OCI-M2 (cell line): ENCODE results near the gene C11orf97.
"Not testable (repeated sequence)": the region's sequence is repeated elsewhere in the genome, so short reads cannot be mapped to it uniquely, and the experiment has no call there.

Experiments
- DNase-seq: peaks from one replicate; lab custom pipeline; 2025; ENCODE audit not compliant: unreplicated experiment; lab: John Stamatoyannopoulos, UW

Gene C11orf97, protein sequence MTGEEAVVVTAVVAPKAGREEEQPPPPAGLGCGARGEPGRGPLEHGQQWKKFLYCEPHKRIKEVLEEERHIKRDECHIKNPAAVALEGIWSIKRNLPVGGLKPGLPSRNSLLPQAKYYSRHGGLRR

DNA sequence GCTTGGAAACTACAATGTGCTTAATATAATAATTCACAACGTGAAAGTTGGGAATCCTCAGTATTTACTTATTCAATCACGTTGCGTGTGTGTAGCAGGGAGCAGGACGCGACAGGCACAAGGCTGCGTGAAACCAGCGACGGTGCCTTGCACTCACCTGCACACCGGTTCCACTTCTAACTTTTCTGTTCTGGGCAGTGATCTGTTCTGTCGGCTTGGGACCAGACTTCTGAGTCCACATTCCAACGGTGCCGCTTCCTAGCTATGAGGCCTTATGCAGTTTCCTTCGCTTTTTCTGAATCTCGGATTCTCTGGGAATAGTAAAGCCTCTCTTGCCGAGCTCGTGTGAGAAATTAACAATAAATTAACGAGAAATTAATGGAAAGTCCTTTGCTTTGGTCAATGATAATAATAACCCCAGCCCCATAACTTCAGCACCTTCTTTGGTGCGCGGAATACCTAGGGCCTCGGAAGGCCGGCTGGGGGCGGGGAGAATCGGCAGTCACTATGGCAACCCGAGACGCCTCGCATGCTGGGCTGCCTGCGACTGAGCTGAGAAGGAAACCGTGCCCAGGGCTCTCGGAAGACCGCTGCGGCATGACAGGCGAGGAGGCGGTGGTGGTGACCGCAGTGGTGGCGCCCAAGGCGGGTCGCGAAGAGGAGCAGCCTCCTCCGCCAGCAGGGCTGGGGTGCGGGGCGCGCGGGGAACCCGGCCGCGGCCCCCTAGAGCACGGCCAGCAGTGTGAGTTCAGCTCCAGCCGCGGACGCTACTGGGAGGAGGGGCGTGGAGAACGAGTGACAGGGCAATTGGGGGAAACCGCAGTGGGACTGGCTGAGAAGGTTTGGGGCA is at the start of gene C11orf97:
C11orf97 (plus strand) TSS at position 530 of the 850 bp plus-strand sequence; CDS start at position 598, 68 bp downstream.
- DNase-seq = no peak

DNA sequence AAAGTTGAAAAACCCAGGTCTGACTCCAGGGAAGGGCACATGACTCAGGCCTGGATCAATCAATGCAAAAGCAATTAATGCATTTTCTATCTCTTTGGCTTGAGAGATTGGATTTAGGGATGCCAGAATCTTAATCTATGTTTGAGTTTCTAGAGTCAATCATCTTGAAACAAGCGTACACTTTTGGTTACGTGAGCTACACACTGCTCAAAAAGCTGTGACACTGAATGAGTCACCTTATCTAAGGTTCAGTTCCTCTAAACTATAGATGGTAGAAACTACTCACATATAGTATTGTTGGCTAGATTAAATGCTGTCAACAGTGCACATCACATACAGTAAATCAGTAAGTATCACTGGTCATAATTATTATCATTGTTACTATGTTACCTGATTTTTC is 42.8 kb upstream of the C11orf97 start:
- DNase-seq = no peak

DNA sequence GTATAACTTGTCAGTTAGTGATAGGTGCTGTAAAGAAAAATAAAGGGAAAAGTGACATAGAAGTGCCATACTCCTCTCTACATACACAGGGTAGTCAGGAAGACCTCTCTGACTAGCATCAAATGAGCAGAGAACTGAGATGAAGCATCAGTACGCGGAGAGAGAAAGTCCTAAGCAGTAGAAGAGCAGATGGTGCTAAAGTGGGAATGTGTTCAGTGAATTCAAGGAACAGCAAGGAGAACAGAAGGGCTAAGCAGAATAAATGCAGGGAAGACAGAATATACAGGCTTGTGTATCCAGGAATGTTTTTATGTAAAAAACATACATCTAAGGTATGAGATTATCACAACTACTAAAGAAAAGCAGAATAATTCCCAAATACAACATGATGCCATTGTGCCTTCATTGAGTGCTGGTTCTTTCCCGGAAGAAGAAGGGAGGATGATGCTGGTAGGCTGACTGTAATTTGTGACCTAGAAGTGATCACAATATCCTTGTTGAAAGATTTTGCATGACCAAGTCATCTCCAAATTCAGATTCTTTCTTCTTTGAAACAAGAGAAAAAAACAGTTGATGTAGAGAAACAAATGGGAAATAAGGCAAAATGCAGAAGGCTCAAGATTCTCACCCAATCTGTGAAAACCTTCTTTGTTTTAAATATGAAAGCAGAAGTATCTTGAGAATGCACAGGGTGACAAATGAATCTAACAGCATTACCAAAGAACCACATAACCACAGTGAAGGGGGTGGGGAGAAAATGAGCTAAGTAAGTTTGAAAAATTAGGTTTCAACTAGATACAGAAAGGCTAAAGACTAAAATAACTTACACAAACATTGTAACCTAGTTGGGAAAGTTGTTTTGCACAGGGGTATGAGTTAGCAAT is 39.1 kb upstream of the C11orf97 start:
- no peak for DNase-seq

DNA sequence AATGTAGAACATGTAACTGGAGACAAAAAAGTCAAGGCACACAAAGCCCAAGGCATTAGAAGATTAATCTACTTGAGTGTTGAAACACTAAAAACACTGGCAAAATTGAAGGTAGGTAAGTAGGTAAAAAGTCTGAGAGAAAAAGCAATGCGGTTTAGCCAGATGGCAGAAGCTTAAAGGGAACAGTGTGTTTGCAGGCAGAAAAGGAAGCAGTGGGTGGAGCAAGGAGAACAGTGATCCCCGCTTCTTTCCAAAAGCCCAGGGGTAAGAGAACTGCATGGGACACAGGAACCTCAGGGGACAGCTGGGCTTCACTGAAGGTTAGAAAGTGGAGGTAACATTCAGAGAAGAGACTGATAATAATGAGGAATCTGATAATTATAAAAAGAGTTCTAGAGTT is 34.6 kb upstream of the C11orf97 start:
- DNase-seq = no peak

DNA sequence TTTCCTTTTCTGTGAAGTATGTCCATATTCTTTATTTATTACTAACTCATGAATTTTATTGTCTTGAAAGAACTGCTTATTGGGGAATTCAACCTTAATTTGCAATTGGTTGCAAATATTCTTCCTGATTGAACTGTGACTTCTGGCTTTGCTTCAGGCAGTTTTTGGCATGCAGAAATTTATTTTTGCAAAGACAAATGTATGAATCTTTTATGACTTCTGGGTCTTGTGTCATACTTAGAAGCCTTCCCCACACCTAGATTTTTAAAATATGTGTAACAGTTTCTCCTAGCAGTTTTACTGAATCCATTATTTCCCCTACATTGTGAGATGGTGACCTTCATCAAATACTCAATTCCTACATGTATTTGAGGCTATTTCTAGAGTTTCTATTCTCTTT is 30.9 kb upstream of the C11orf97 start:
- no peak for DNase-seq

DNA sequence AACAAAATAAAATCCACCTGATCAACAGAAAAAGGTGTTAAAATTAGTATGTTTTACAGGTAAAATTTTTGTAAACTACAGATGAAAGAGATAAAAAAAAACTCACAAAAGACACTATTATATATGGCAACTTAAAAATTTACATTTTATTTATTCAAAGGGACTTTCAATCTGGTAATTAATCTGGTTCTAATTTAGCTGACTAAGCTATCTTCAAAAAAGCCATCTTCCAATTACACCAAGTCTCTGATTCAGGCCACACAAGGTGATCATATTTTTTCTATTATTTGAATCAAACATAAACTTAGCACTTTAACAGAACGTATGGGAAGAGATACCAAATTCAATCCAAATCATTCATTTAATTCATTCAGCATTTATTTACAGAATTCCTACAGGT is 26.2 kb upstream of the C11orf97 start:
- DNase-seq = no peak

DNA sequence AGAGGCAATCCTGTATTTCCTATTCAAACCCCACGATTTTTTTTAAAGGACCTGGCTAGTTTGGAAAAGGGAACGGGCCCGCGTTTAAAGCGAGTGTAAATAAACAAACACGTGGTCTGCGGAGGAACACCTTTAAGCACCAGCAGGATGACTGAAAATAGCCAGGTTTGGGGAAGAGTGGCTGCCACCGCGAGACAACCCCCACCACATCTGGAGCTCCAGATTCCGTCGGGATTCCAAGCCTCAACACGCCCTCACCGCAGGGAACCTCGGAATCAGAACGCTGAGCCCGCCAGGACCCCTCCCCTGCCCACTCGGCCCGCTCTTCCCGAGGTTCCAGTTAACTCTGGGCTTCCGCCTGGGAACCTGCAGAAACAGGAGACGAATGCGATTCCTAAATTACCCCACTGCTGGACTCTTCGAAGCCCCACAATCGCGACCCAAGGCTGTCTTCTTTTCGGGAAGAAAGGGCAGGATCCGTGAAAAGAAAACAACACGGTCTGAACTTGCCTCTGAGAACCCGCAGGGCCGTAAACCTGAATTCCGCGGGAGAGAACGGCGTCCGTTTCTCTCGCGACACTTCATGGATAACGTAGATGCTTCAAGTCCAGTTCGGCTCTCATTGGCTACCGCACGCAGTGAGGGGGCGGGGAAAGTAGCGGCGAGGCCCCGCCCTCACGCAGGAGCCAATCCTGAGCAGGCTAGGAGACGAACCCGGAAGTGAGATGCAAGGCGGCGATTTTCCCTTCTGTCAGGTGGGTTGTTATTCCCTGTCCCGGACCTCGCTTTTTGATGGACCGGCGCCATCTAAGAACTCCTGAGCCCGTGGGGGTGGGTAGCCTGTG is 18.8 kb upstream of the C11orf97 start, which contains the start of the genes ANKRD49 and MRE11:
ANKRD49 (plus strand) TSS at position 704 of the 845 bp plus-strand sequence. CDS start 2,710 bp downstream, outside the sequence.
MRE11 (minus strand) TSS at position 564 of the 845 bp plus-strand sequence. CDS start 1,043 bp downstream, outside the sequence.
- peak; percentile 75 for DNase-seq

DNA sequence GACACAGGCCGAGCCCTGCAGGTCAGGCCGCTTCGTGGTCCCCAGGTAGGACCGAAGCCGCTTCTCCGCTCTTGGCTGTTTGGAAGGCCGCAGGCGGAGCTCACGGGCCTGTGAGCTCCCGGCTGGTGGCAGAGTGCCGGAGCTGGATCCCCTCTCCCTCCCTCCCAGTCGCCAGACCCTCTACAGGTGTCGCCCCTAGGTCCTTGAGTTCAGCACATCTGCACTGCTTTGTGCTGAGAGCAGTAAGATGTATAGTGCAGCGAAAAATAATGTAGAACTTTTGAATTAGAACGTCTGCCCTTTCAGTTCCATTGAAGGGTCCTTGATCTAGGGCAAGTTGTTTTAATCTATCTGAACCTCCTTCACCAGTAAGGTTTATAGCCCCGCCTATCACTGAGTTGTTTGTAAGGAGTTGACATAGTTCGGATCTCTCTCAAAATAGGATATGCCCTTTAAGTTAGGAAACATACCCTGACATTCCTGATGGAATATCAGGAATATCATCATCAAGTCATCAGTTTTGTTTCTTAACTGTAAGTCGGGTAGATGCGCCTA is 18.1 kb upstream of the C11orf97 start:
- no peak for DNase-seq

DNA sequence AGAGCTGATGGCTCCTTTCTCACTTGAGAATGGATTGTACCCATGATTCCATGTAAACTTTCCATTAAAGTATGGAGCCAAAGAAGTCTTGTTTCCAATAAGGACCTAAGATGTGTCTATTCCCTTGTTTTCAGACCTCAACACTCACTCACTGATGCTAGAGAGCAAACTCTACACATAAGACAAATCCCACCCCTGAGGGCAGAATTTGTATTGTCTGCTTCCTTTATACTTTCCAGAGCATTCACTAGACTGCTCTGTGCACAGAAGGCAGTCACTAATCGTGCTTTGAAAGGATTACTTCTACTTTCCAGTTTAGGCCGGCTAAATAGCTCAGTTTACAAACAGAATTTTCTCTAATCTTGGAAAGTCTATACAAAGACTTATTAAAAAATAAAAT is 12.1 kb upstream of the C11orf97 start:
- no peak for DNase-seq

DNA sequence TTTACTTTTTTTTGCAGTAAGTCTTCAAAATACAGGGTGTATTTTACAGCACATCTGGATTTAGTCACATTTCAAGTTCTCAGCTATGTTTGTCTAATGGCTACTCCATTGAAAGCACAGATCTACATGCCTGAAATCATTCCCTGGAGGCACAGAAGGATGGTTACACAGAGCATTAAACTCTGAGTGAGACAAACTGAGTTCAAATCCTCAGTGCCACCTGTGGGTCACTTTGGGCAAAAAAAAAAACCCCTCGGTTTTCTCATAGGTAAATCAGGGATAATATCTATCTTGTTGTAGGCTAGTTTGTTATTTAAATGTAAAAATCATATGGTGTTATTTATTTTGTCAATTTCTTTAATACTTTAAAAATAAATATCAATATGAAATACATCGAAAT is 10.7 kb upstream of the C11orf97 start:
- no peak for DNase-seq

DNA sequence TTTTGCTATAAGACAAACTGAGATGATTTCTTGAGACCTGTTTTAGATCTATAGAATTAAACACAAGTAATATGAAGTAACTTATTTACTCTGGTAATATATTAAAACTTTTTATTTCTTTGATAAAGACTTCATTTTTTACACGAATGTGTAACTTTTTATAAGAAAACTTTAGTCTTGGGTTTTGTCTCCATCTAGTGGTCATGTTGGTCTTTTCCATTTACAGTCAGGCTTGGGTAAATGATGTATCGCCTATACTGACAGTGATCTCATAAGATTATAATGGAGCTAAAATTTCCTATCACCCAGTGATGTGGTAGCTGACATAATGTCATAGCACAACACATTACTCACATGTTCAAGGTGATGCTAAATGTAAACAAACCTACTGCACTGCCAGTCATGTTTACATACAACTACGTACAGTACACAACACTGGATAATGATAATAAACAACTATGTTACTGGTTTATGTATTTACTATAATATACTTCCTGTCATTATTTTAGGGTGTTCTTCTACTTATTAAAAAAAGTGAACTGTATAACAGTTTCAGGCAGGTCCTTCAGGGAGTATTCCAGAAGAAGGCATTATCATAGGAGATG is 7.5 kb upstream of the C11orf97 start:
- no peak for DNase-seq

DNA sequence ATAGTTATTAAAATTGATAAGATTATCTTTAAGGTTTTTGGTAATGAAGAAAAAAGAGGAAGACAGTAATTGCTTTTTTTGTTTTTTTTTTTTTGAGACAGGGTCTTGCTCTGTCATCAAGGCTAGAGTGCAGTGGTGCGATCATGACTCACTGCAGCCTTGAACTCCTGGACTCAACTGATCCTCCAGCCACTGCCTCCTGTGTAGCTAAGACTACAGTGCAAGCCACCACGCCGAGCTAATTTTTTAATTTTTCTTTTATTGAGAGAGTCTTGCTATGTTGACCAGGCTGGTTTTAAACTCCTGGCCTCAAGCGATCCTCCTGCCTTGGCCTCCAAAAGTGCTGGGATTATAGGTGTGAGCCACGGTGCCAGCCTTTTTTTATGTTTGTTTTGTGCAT is 5.7 kb upstream of the C11orf97 start:
- not testable (repeated sequence) for DNase-seq

DNA sequence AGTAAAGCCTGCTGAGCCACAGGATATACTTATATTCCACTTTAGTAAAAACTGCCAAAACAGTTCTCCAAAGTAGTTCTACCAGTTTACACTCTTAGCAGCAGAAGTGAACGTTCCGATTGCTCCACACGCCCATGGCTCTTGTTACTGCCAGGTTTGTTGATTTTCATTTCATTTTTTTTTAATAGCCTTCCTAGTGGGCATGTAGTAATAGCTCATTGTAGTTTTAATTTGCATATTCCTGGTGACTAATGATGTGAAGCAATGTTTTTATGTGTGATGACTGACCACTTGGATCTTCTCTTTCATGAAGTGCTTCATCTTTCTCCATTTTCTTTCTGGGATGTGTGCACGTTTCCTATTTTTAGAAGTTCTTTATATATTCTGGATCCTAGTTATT is 4.8 kb upstream of the C11orf97 start:
- DNase-seq = no peak

DNA sequence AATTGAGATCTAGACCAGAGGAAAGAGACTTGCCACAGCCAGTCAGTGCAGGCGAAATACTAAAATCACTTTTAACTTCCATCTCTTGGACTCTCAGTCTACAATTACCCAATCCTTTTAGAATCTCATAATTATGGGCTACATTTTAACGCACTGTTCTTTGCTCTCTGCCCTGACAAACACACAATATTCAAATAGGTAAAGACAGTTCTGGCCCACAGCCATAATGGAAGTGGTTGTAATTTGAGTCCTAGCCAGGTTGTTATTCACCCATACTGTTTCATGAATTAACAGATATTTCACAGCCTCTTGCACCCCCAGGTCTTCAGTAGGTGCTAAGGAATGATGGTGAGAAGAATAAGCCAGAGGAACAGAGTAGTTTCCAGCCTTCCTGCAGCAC is 830 bp downstream of the C11orf97 start:
- DNase-seq = no peak

DNA sequence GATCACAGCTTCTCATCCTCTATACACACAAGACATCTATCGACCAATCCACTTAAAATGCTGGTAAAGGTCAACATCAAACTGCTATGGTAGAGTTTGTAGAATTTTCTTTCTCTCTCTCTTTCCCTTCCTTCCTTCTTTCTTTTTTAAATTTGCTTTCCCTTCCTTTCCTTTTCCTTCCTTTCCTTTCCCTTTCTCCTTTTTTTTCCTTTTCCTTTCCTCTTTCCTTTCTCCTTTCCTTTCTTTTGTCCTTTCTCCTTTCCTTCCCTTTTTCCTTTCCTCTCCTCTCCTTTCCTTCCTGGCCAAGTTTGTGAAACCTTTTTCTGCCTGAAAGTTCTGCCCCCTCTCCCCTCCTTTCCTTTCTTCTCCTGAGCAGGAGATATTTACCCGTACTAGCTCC is 3.1 kb downstream of the C11orf97 start:
- DNase-seq = no peak

DNA sequence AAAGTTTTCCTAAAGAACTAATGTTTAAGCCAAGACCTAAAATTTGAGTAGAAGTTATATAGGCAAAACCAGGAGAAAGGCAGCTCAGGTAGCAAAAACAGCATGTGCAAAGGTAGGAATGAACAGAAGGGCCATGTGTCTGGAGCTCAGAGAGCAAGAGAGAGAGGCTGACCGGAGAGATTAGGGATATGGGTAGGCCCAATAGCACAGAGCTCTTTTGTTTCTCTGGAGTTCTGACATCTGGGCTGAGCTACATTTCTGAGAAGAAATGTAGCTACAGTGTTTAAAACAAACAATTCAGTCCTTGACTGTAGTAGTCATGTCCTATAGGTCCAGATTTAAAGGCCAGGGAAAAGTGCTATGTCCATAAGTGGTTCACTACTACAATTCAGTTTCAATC is 4.5 kb downstream of the C11orf97 start:
- no peak for DNase-seq

DNA sequence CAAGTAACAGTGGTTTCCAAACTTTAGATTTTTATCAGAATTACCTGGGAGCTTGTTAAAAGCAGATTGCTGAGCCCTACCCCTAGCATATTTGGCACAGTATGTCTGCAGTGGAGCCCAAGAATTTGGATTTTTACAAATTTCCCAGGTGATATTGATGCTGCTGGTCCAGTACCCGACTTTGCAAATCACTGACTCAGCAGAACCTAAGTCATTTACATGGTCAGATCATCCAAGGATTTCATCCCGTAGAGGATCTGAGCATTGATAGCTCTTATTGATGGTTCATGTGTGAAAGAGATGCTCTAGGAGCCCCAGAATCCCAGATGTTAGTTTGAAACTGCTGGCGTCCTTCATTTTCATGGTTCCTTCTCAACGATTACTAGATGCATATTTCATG is 6.0 kb downstream of the C11orf97 start:
- DNase-seq = no peak

DNA sequence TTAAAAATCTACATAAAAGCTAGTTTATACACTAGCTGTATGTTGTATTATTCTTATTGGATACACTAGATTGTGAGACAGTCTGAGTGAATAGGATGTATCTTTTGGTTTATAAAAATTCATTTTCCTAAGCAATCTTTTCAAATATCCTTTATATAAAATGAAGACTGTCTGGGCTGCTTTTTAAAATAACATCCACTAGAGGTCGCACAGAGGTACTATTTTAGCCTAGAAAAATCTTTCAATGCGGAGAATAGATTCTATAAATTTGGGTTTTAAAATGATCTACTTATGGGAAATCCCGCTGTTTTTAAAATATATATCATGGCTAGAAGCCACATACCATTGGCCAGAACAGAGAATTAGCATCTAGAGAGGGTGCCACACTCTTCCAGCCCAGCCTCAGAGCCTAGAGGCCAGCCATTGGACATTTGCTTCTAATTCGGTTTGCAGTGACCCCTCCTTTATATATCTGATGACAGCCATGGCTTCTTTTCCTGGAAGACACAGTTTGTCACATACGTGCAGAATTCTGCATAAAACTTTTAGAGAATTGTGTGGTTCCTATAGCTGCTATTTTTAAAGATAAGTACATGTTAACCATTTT is 7.3 kb downstream of the C11orf97 start:
- peak; percentile 14 for DNase-seq

DNA sequence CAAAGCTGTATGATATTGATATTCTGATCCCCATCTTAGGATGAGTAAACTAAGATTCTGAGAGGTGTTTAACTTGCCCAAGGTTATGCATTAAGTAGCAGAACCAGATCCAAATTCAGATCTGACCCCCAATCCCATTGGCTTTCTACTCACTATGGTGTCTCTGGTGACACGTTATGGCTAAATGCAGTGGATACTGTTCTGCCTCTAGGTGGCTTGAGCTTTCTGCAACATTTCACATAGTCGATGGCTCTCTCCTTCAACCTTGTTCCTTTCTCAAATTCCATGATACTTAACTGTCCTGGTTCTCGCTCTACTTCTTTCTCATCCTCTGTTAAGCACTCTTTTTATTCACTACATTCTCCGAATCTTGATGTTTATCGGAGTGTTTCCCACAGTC is 9.4 kb downstream of the C11orf97 start:
- no peak for DNase-seq
